Measurements from ENCODE around the gene TSC22D2.

The TSC22D2 gene

DNA sequence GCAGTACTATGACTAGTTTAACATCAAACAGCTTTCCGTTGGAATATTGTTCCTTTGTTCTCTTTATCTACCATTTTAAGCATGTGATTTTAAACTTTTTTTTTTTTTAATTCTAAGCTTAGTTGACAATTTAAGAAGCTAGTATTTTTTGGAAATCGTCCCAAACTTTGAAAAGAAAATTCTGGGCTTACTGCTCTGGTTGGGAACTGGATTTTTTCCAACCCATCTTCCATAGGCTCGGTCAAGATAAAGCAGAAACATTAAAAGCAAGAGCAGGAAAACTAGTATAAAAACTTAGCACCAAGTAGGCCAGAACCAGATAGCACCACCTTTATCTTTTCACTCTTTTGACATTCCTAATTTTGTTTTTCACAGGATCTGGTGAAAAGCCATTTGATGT lies 49.9 kb downstream of the TSC22D2 start:
- H3K27ac ChIP-seq, result no peak overlapping the region
- no peaks in the 10 kb centered on the region for H3K9me3 ChIP-seq
- H3K36me3 ChIP-seq, result peaks cover 35% of the 10 kb centered on the region
- no peak overlapping the region for H3K4me3 ChIP-seq (ENCODE audit: low read depth in 1 of 2, low read length in 1 of 2)
- H3K27me3 ChIP-seq, result no peaks in the 10 kb centered on the region
- TF ChIP-seq, protein P1, sequence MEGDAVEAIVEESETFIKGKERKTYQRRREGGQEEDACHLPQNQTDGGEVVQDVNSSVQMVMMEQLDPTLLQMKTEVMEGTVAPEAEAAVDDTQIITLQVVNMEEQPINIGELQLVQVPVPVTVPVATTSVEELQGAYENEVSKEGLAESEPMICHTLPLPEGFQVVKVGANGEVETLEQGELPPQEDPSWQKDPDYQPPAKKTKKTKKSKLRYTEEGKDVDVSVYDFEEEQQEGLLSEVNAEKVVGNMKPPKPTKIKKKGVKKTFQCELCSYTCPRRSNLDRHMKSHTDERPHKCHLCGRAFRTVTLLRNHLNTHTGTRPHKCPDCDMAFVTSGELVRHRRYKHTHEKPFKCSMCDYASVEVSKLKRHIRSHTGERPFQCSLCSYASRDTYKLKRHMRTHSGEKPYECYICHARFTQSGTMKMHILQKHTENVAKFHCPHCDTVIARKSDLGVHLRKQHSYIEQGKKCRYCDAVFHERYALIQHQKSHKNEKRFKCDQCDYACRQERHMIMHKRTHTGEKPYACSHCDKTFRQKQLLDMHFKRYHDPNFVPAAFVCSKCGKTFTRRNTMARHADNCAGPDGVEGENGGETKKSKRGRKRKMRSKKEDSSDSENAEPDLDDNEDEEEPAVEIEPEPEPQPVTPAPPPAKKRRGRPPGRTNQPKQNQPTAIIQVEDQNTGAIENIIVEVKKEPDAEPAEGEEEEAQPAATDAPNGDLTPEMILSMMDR (IDR thresholded peaks at IDR 0.05), result no peak
- no peaks in the 10 kb centered on the region for H3K4me1 ChIP-seq (ENCODE audit: control insufficient read depth in 1 of 2, insufficient read depth in 1 of 2, low read depth in 1 of 2, low read length in 1 of 2)

DNA sequence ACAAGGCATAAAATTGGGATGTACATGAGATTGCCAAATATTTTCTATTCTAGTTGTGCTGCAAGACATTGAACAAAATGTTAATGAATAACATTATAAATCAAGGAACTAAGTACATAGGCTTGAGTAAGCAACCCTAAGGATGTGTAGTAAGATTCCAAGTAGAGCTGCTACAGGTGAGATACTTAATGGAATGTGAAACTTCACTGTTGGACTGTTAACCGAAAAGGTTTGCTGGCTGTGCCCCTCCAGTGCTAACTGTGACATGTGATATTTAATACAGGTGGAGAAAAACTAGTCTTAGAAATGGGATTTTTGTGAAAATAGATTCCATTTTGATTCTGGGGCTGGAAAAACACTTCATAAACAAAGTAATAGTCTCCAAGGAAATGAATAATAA lies 52.4 kb downstream of the TSC22D2 start:
- Histone ChIP-seq H3K4me1 (ENCODE audit: control insufficient read depth in 1 of 2, insufficient read depth in 1 of 2, low read depth in 1 of 2, low read length in 1 of 2) (no peaks in the 10 kb centered on the region), H3K9me3 (no peaks in the 10 kb centered on the region), H3K36me3 (peaks cover 35% of the 10 kb centered on the region), H3K27ac (no peak overlapping the region), H3K4me3 (ENCODE audit: low read depth in 1 of 2, low read length in 1 of 2) (no peak overlapping the region), H3K27me3 (no peaks in the 10 kb centered on the region)
- TF ChIP-seq, protein P1 (IDR thresholded peaks at IDR 0.05), result no peak

DNA sequence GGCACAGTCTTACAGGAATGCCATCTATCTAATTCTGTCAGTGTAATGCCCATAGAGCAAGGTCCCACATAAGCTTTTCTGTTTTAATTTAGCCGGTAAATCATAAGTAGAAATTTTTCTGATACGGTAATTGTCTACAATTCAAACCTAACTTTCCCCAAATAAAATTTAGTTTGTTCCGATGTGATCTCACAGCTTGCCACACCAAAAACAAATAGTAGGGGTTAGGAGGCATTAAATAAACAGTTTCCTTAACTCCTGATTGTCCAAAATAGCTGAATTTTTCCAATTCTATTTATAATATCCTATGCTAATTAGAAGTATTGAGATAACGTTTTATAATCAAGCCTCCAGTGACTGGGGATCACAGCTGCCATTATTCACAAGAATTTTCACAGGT lies 53.3 kb downstream of the TSC22D2 start:
- H3K9me3 ChIP-seq, result no peaks in the 10 kb centered on the region
- no peaks in the 10 kb centered on the region for H3K27me3 ChIP-seq
- H3K4me3 ChIP-seq (ENCODE audit: low read depth in 1 of 2, low read length in 1 of 2), result no peak overlapping the region
- no peak overlapping the region for H3K27ac ChIP-seq
- no peaks in the 10 kb centered on the region for H3K4me1 ChIP-seq (ENCODE audit: control insufficient read depth in 1 of 2, insufficient read depth in 1 of 2, low read depth in 1 of 2, low read length in 1 of 2)
- H3K36me3 ChIP-seq, result peaks cover 35% of the 10 kb centered on the region
- TF ChIP-seq, protein P1 (IDR thresholded peaks at IDR 0.05), result no peak

DNA sequence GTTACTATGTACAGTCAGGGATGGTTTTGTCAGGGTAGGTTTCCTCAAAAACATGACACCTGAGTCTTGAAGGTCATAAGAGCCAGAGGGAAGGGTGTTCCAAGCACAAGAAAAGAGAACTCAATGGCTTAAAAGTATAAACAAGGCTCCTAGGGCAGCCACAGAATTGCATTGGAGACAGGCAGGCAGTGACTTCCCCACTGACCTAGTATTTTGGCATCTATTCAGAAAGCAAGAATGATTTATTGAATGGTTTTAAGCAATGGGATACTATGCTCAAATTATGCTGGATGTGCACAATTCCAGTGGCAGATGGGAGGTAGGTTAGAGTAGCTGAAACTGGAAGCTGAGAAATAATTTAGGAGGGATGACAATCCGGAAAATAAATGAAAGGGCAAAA lies 54.0 kb downstream of the TSC22D2 start:
- no peak overlapping the region for H3K4me3 ChIP-seq (ENCODE audit: low read depth in 1 of 2, low read length in 1 of 2)
- no peaks in the 10 kb centered on the region for H3K9me3 ChIP-seq
- TF ChIP-seq, protein P1 (IDR thresholded peaks at IDR 0.05), result no peak
- no peak overlapping the region for H3K27ac ChIP-seq
- H3K27me3 ChIP-seq, result no peaks in the 10 kb centered on the region
- no peaks in the 10 kb centered on the region for H3K4me1 ChIP-seq (ENCODE audit: control insufficient read depth in 1 of 2, insufficient read depth in 1 of 2, low read depth in 1 of 2, low read length in 1 of 2)
- H3K36me3 ChIP-seq, result peaks cover 33% of the 10 kb centered on the region

DNA sequence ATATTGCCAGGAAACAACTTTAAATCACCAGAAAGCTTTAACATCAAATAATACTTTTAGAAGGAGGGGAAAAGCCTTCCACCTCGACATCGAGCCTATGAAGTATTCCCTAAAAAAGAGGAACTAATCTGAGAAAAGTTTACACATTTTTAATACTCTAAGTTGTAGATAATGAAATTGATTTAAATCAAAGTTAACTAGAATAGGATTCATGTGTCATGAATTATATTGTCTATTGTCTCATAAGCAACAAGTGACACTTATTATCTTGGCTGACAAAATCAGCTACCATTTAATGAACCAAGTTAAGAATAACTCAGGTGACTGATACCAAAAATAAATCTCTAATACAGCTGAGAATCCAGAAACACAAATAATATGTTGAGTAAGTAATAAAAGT lies 56.6 kb downstream of the TSC22D2 start:
- no peak overlapping the region for H3K4me3 ChIP-seq (ENCODE audit: low read depth in 1 of 2, low read length in 1 of 2)
- peaks cover 10% of the 10 kb centered on the region for H3K36me3 ChIP-seq
- TF ChIP-seq, protein P1 (IDR thresholded peaks at IDR 0.05), result no peak
- no peak overlapping the region for H3K27ac ChIP-seq
- no peaks in the 10 kb centered on the region for H3K27me3 ChIP-seq
- no peaks in the 10 kb centered on the region for H3K9me3 ChIP-seq
- no peaks in the 10 kb centered on the region for H3K4me1 ChIP-seq (ENCODE audit: control insufficient read depth in 1 of 2, insufficient read depth in 1 of 2, low read depth in 1 of 2, low read length in 1 of 2)

- TF ChIP-seq, protein P1 (IDR thresholded peaks at IDR 0.05), result no peak
- H3K4me3 ChIP-seq (ENCODE audit: low read depth in 1 of 2, low read length in 1 of 2), result no peak overlapping the region
- no peaks in the 10 kb centered on the region for H3K36me3 ChIP-seq
- H3K27ac ChIP-seq, result no peak overlapping the region
- H3K9me3 ChIP-seq, result no peaks in the 10 kb centered on the region
- no peaks in the 10 kb centered on the region for H3K27me3 ChIP-seq
- H3K4me1 ChIP-seq (ENCODE audit: control insufficient read depth in 1 of 2, insufficient read depth in 1 of 2, low read depth in 1 of 2, low read length in 1 of 2), result no peaks in the 10 kb centered on the region
Observed at GRCh38 chr3:150467381-150467780, 59.3 kb downstream of the TSC22D2 start.
